DND-41 (cell line): ENCODE data around the gene PCDH12.

Experiments used
- ATAC-seq: fragments of 200-7000 bp; cut with Tn5 transposase; 3 replicates; pipeline ENCODE4 v1.9.1; 2021; ENCODE audit warnings: low read depth; ENCODE audit not compliant: insufficient read depth
- DNase-seq: peaks from one replicate; pipeline ENCODE4 v3.0.0-alpha.2; 2020
- H2AFZ ChIP-seq: 2 replicates; pipeline ENCODE4 v1.6.0; 2012; ENCODE audit warnings: low read depth, low read length
- H3K27ac ChIP-seq: 2 replicates; pipeline ENCODE4 v1.5.1; 2012; ENCODE audit warnings: low read length, inconsistent platforms
- H3K27me3 ChIP-seq: fragments of 200-600 bp; sonication (generic); 2 replicates; pipeline ENCODE4 v1.6.0; 2012; ENCODE audit warnings: low read length, mild to moderate bottlenecking, inconsistent platforms; ENCODE audit not compliant: insufficient read depth, poor library complexity
- H3K36me3 ChIP-seq: 2 replicates; pipeline ENCODE4 v1.5.1; 2012; ENCODE audit warnings: low read length, inconsistent platforms; ENCODE audit not compliant: insufficient read depth
- H3K4me1 ChIP-seq: 2 replicates; pipeline ENCODE4 v1.5.1; 2012; ENCODE audit warnings: mild to moderate bottlenecking, low read length; ENCODE audit not compliant: insufficient read depth
- H3K4me2 ChIP-seq: 2 replicates; pipeline ENCODE4 v1.6.0; 2012; ENCODE audit warnings: mild to moderate bottlenecking, moderate library complexity, low read length, inconsistent platforms; ENCODE audit not compliant: insufficient read depth
- H3K4me3 ChIP-seq, 2 experiments: fragments of 200-600 bp in 1 of 2; shearing (Covaris generic) in 1 of 2; 2 replicates each; pipeline ENCODE4 v1.5.1; 2012 to 2016; ENCODE audit warnings: inconsistent platforms in 2 of 2, low read length in 2 of 2, mild to moderate bottlenecking in 2 of 2, low read depth in 1 of 2, moderate library complexity in 1 of 2
- H3K79me2 ChIP-seq: 2 replicates; pipeline ENCODE4 v1.6.0; 2012; ENCODE audit warnings: low read length, inconsistent platforms; ENCODE audit not compliant: insufficient read depth
- H3K9ac ChIP-seq: 2 replicates; pipeline ENCODE4 v1.6.0; 2012; ENCODE audit warnings: low read depth, mild to moderate bottlenecking, inconsistent platforms, low read length, moderate library complexity
- H3K9me3 ChIP-seq: 2 replicates; pipeline ENCODE4 v1.5.1; 2012; ENCODE audit warnings: low read length, moderate library complexity, mild to moderate bottlenecking, inconsistent platforms; ENCODE audit not compliant: insufficient read depth, severe bottlenecking
- H4K20me1 ChIP-seq: 2 replicates; pipeline ENCODE4 v1.6.0; 2012; ENCODE audit warnings: low read length; ENCODE audit not compliant: insufficient read depth
- EZH2 ChIP-seq: IDR thresholded peaks from 3 replicates; pipeline ENCODE4 v1.6.1; 2012; ENCODE audit warnings: borderline replicate concordance, low read depth, mild to moderate bottlenecking, moderate library complexity, low read length, inconsistent platforms; ENCODE audit not compliant: severe bottlenecking
- TF ChIP-seq, protein P1 (sequence below): IDR thresholded peaks from 2 replicates; pipeline ENCODE4 v1.5.1; 2012; ENCODE audit warnings: borderline replicate concordance, low read length, moderate library complexity, mild to moderate bottlenecking; ENCODE audit not compliant: poor library complexity, severe bottlenecking; ENCODE audit errors: extremely low read depth

PCDH12 gene

GRCh38 chr5:141966275-141966962 lies 8.4 kb upstream of the PCDH12 start:
- no peak for ATAC-seq
- Histone ChIP-seq H3K4me2 (no peak overlapping the region), H3K9ac (no peak overlapping the region), H4K20me1 (no peaks in the 10 kb centered on the region), H3K9me3 (no peaks in the 10 kb centered on the region), H3K79me2 (peaks cover 23% of the 10 kb centered on the region), H3K4me3 (no peak overlapping the region), H3K4me1 (peaks cover 23% of the 10 kb centered on the region), H3K27ac (no peak overlapping the region), H3K36me3 (peaks cover 12% of the 10 kb centered on the region), H3K27me3 (no peaks in the 10 kb centered on the region), H2AFZ (no peak overlapping the region)
- no peak for DNase-seq
- no peak for TF ChIP-seq EZH2
- TF ChIP-seq, protein P1, sequence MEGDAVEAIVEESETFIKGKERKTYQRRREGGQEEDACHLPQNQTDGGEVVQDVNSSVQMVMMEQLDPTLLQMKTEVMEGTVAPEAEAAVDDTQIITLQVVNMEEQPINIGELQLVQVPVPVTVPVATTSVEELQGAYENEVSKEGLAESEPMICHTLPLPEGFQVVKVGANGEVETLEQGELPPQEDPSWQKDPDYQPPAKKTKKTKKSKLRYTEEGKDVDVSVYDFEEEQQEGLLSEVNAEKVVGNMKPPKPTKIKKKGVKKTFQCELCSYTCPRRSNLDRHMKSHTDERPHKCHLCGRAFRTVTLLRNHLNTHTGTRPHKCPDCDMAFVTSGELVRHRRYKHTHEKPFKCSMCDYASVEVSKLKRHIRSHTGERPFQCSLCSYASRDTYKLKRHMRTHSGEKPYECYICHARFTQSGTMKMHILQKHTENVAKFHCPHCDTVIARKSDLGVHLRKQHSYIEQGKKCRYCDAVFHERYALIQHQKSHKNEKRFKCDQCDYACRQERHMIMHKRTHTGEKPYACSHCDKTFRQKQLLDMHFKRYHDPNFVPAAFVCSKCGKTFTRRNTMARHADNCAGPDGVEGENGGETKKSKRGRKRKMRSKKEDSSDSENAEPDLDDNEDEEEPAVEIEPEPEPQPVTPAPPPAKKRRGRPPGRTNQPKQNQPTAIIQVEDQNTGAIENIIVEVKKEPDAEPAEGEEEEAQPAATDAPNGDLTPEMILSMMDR = no peak

DNA sequence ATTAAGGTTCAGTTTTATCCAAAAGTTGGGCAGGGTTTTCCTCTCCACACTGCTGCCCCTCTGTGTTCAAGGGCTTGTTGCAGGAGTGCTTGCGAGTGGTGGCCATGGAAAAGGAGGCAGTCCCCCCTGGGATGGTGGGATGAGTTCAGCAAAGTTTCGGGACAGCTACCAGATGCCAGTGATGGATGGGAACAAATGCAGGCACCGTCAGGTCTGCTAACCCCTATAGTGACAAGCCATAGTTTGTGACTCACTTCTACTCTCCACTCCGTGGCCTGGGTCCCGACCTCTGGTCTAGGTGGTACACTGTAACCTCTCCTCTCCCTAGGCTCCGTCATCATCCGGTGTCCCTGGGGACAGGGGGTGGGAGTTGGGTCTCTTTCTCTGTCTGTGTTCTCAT lies 7.1 kb upstream of the PCDH12 start:
- Histone ChIP-seq H4K20me1 (no peaks in the 10 kb centered on the region), H2AFZ (no peak overlapping the region), H3K27me3 (no peaks in the 10 kb centered on the region), H3K4me3 (no peak overlapping the region), H3K27ac (no peak overlapping the region), H3K4me1 (peaks cover 29% of the 10 kb centered on the region), H3K4me2 (no peak overlapping the region), H3K36me3 (peaks cover 6% of the 10 kb centered on the region; the same call in 1 of the 2 replicates), H3K79me2 (peaks cover 10% of the 10 kb centered on the region), H3K9me3 (no peaks in the 10 kb centered on the region), H3K9ac (no peak overlapping the region)
- no peak for DNase-seq
- TF ChIP-seq, protein P1 = no peak
- TF ChIP-seq EZH2 = no peak
- ATAC-seq = no peak

GRCh38 chr5:141963701-141964100 lies 5.7 kb upstream of the PCDH12 start:
- Histone ChIP-seq H3K4me1 (peaks cover 32% of the 10 kb centered on the region), H3K27ac (no peak overlapping the region), H3K36me3 (no peaks in the 10 kb centered on the region), H3K9ac (no peak overlapping the region), H3K27me3 (no peaks in the 10 kb centered on the region), H3K79me2 (no peaks in the 10 kb centered on the region), H3K9me3 (no peaks in the 10 kb centered on the region), H3K4me2 (no peak overlapping the region), H4K20me1 (no peaks in the 10 kb centered on the region), H3K4me3 (no peak overlapping the region), H2AFZ (no peak overlapping the region)
- no peak for DNase-seq
- ATAC-seq = no peak
- no peak for TF ChIP-seq EZH2
- TF ChIP-seq, protein P1 = no peak
